K562 treated with DMSO at 1 percent for 4 hours (cell line): ENCODE measurements around the gene OR5AU1. TPM values are rescaled to one million over a fixed set of nuclear protein-coding genes. Genes with fewer than 3 reads are reported as not detected.

Source experiments
- total RNA-seq: library from RNA; unstranded; fragments of 300-600 nt; gene quantifications from 2 replicates; pipeline ENCODE4 v1.2.3, GENCODE V29; 2022; ENCODE audit not compliant: insufficient read depth

OR5AU1 gene
- total RNA-seq = not detected in 2 replicates

DNA sequence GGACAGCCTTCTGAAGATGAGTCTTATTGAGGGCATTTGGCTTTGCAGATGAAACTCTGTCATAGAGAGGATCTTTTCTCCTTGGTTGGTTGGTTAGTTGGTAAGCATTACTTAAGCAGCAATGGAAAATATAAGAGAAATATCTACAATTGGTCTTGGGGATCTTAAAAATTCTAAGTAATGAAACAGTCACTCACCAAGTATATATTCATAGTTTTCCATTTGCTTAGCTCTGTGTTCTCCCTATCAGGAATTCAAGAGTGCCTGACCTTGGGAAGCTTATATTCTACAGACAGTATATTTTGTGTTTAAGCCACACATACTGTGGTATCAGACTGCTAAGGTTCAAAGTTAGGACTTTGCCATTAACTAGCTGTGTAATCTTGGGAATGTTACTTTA is at the start of gene OR5AU1:
TSS of gene OR5AU1 (minus strand) at position 101 of the 400 bp plus-strand sequence. CDS start 191 bp downstream, outside the sequence.

Other genes starting within 250 kb of the OR5AU1 start
- gene RNASE2, start 200.6 kb downstream of the OR5AU1 start, total RNA-seq = not detected in 2 replicates
- 65.2 and 77.8 TPM in 2 replicates for gene METTL17, start 166.1 kb downstream of the OR5AU1 start, total RNA-seq
- not detected in 2 replicates for gene SLC39A2, start 156.8 kb downstream of the OR5AU1 start, total RNA-seq
- 81.3 and 141 TPM in 2 replicates for gene NDRG2, start 131.0 kb downstream of the OR5AU1 start, total RNA-seq
- not detected in 2 replicates for gene TPPP2, start 125.8 kb downstream of the OR5AU1 start, total RNA-seq
- gene RNASE13, start 121.3 kb downstream of the OR5AU1 start, total RNA-seq = not detected in 2 replicates
- not detected in 2 replicates for gene RNASE7, start 113.7 kb downstream of the OR5AU1 start, total RNA-seq
- gene RNASE8, start 98.2 kb downstream of the OR5AU1 start, total RNA-seq = not detected in 2 replicates
- 4.5 and 5.3 TPM in 2 replicates for gene ARHGEF40, start 85.8 kb downstream of the OR5AU1 start, total RNA-seq
- 17.2 and 24.1 TPM in 2 replicates for gene ZNF219, start 57.4 kb downstream of the OR5AU1 start, total RNA-seq
- not detected in 2 replicates for gene TMEM253, start 55.0 kb downstream of the OR5AU1 start, total RNA-seq
- 505 and 565 TPM in 2 replicates for gene HNRNPC, start 113.4 kb upstream of the OR5AU1 start, total RNA-seq
- gene RPGRIP1, start 124.0 kb upstream of the OR5AU1 start, total RNA-seq = 0.84 and 1.1 TPM in 2 replicates
- gene SUPT16H, start 228.0 kb upstream of the OR5AU1 start, total RNA-seq = 38.7 and 39.3 TPM in 2 replicates